AG04450 (cell line): ENCODE measurements around the gene CSKMT. TPM values are rescaled to one million over a fixed set of nuclear protein-coding genes. Genes with fewer than 3 reads are reported as not detected.

Experiments used
- CTCF ChIA-PET: fragments of 300-600, 350-600 bp; formaldehyde crosslinking; extraction: SDS; loops from one replicate; lab custom pipeline; 2022; ENCODE audit warnings: antibody characterized with exemption, inconsistent platforms; lab: Charles Lee
- POLR2A ChIA-PET: fragments of 350-600 bp; formaldehyde crosslinking; extraction: SDS; loops from one replicate; lab custom pipeline; 2021; ENCODE audit warnings: antibody characterized with exemption, inconsistent platforms; lab: Yijun Ruan, JAX
- DNase-seq: peaks from one replicate; pipeline ENCODE4 v3.0.0-alpha.2; 2011; ENCODE audit warnings: low read depth, low spot score
- H3K27ac ChIP-seq: one replicate; pipeline ENCODE4 v1.5.1; 2012; ENCODE audit warnings: low read depth, low read length, control low read depth
- H3K27me3 ChIP-seq: one replicate; pipeline ENCODE4 v1.6.0; 2012; ENCODE audit warnings: low read length; ENCODE audit not compliant: control insufficient read depth, insufficient read depth
- H3K4me3 ChIP-seq: 2 replicates; pipeline ENCODE4 v1.5.1; 2011; ENCODE audit warnings: mild to moderate bottlenecking, low read depth, low read length, control low read depth
- H3K9me3 ChIP-seq: 2 replicates; pipeline ENCODE4 v1.5.1; 2012; ENCODE audit warnings: low read length; ENCODE audit not compliant: control insufficient read depth, insufficient read depth
- CTCF ChIP-seq: IDR thresholded peaks from 2 replicates; pipeline ENCODE4 v1.5.1; 2011; ENCODE audit warnings: low read depth, low read length, control low read depth, inconsistent platforms
- polyA plus RNA-seq: library from polyadenylated mRNA; depleted of rRNA; stranded (reverse); fragments of >200 nt; gene quantifications from 2 replicates; pipeline ENCODE4 v1.2.3, GENCODE V29; 2011

Gene CSKMT
- polyA plus RNA-seq, 1 experiment: 4.6 TPM

- Histone ChIP-seq H3K27ac (no peak overlapping the region), H3K4me3 (no peak overlapping the region), H3K9me3 (no peaks in the 10 kb centered on the region), H3K27me3 (no peaks in the 10 kb centered on the region)
- ChIA-PET CTCF (interaction anchor here (1.3 to 2.1 kb wide), 2 partner anchors 12 to 14 kb away, joined by 3 to 14 read pairs; no protein-coding TSS in a partner anchor), POLR2A (interaction anchor here (0.6 to 2.1 kb wide), 9 partner anchors 8 to 134 kb away, joined by 3 to 26 read pairs (median 4); partner anchors contain the start of genes C11orf98, CSKMT, EEF1G and LRRN4CL)
- no peak for DNase-seq
- no peak for TF ChIP-seq CTCF
Observed at GRCh38 chr11:62706850-62707247, 41.7 kb downstream of the CSKMT start.

GRCh38 chr11:62707277-62707861 is 42.3 kb downstream of the CSKMT start, which contains the start of the genes BSCL2 and GNG3:
BSCL2 (minus strand) TSS chr11:62707424; CDS start chr11:62707195, 229 bp downstream.
GNG3 (plus strand) TSS chr11:62707676; CDS start chr11:62708296, 620 bp downstream.
- Histone ChIP-seq H3K9me3 (no peaks in the 10 kb centered on the region), H3K4me3 (peak within 1 kb of the TSS; percentile 52), H3K27me3 (no peaks in the 10 kb centered on the region), H3K27ac (peak within 1 kb of the TSS; percentile 21)
- no peak for DNase-seq
- TF ChIP-seq CTCF: no peak
- POLR2A ChIA-PET: interaction anchor here (1.2 to 1.4 kb wide), 3 partner anchors 28 to 134 kb away, joined by 3 to 5 read pairs (median 4); no protein-coding TSS in a partner anchor
- CTCF ChIA-PET: no interaction called here

- ChIA-PET CTCF (interaction anchor here (1.3 kb wide), 1 partner anchor 16 kb away, joined by 4 read pairs; no protein-coding TSS in a partner anchor), POLR2A (interaction anchor here (1.4 to 2.7 kb wide), 6 partner anchors 19 to 133 kb away, joined by 4 to 17 read pairs (median 9); partner anchors contain the start of genes C11orf98, CSKMT, HNRNPUL2 and LRRN4CL)
- H3K27me3 ChIP-seq: no peaks in the 10 kb centered on the region
- H3K9me3 ChIP-seq: no peaks in the 10 kb centered on the region
- no peak for DNase-seq
- H3K27ac ChIP-seq: no peak overlapping the region
- TF ChIP-seq CTCF: no peak
- H3K4me3 ChIP-seq: no peak overlapping the region
Observed at GRCh38 chr11:62708392-62708791, 43.3 kb downstream of the CSKMT start.

- CTCF ChIA-PET: interaction anchor here (1.3 kb wide), 1 partner anchor 16 kb away, joined by 4 read pairs; no protein-coding TSS in a partner anchor
- peak overlapping the region; percentile 11 for H3K27ac ChIP-seq
- no peak for DNase-seq
Observed at GRCh38 chr11:62708793-62709192, 43.7 kb downstream of the CSKMT start.

More at GRCh38 chr11:62708793-62709192, 43.7 kb downstream of the CSKMT start:
- no peak for TF ChIP-seq CTCF
- POLR2A ChIA-PET: interaction anchor here (0.6 to 2.7 kb wide), 8 partner anchors 18 to 172 kb away, joined by 3 to 17 read pairs (median 6); partner anchors contain the start of genes C11orf98, CSKMT, HNRNPUL2 and LRRN4CL
- H3K27me3 ChIP-seq: no peaks in the 10 kb centered on the region
- H3K9me3 ChIP-seq: no peaks in the 10 kb centered on the region
- peak overlapping the region; percentile 41 for H3K4me3 ChIP-seq
